GM19452 (cell line): ENCODE results near the gene CIITA.
"Not testable (repeated sequence)": the region's sequence is repeated elsewhere in the genome, so short reads cannot be mapped to it uniquely, and the experiment has no call there.

Experiments
- ATAC-seq: cut with Tn5 transposase; IDR thresholded peaks from one replicate; pipeline ENCODE4 v1.9.1; 2021; ENCODE audit not compliant: unreplicated experiment

The CIITA gene

GRCh38 chr16:10951026-10951425 is 74.0 kb downstream of the CIITA start:
- no peak for ATAC-seq

DNA sequence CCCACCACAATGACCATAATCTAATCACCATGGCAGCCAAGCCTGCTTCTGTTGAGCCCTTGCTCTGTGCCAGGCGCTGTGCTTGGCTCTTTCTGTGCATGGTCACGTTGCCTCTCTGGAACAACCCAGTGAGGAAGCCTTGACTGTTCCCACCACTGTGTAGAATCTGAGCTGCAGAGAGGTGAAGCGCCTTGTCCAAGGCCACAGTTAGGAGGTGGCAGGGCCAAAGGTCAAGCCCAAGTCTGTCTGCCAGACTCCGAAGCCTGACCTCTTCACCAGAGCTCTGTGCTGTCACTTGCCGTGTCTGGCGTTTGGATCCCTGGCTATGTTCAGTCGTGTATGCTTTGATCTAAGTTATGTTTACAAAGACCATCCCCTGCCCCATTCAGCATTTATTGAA is 77.9 kb downstream of the CIITA start:
- no peak for ATAC-seq

DNA sequence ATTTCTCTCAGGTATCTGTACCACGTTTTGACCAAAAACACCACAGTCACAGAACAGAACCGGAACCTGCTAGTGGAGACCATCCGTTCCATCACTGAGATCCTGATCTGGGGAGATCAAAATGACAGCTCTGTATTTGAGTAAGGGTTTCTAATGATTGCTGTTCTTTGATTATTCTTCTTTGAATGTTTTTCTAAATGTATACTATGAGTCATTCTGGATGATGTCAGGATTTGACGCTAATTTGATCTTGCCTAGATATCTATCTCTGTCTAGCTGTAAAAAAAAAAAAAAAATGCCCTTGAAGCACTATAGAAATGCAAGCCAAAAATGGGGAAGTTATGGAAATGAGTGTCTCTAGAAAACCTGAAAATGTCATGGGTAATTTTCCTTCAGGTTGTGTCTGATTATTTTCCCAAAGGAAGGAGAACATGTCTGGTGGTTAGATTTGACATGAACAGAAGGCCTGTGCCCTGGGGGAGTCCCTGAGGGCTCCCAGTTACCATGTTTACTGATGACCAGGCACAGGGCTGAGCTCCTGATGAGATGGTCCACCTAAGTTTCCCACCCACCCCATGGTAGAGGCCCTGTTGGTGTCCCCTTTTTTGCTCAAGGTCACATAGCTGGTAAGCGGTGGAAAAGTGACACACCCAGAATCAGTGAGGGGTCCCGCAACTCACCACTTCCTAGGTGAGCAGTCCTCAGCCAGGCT is 80.9 kb downstream of the CIITA start:
- no peak for ATAC-seq

GRCh38 chr16:10959161-10959560 is 82.2 kb downstream of the CIITA start:
- no peak for ATAC-seq

- no peak for ATAC-seq
These were observed 84.2 kb downstream of the CIITA start for GRCh38 chr16:10961231-10961630.

GRCh38 chr16:10964039-10964890 is 87.3 kb downstream of the CIITA start:
- no peak for ATAC-seq

DNA sequence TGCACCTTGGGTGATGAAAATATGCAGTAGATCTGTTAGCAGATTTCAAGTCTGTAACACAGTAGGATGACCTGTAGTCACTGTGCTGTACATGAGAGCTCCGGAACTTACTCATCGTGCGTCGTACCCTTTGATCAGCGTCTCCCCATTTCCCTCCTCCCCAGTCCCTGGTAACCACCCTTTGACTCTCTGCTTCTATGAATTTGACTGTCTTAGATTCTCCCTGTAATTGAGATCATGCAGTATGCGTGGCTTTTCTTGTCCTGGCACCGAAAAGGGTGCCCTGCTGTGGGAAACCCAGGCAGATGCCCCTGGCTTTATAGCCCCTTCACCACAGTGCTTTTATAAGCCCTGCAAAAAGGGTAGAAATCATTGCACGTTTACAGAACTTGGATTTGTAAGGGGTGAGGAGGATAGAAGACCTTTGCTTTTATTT is 87.9 kb downstream of the CIITA start:
- peak; percentile 57 for ATAC-seq

DNA sequence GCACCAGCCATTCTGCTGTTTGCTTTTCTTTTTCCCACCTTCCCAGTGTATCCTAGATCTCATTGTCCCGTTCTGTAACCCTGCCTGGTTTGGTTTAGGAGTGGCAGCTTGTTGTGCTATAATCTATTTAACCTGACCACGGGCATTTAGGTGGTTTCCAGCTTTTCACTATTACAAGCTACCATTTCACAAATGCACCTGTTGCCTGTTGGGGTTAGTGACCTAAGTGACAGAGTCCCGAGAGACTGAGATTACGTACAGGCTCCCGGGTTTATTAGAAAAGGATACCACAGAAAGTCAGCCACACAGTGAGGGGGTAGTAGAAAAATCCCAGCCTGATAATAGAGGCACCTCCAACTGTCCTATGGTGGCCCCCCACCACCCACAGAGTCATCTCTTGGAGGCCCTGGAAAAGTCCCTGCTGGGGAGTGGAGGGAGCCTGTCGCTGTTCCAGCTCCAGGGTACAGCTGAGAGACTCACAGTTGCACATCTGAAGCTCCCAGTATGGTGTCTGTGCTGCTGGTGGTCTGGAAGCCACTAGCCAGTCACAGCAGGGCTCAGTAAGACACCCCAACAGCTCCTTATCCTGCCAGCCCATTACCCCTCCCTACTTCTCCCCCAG is 88.5 kb downstream of the CIITA start:
- ATAC-seq = peak; percentile 67

- ATAC-seq = no peak
These were observed 89.1 kb downstream of the CIITA start for GRCh38 chr16:10966129-10966528.

DNA sequence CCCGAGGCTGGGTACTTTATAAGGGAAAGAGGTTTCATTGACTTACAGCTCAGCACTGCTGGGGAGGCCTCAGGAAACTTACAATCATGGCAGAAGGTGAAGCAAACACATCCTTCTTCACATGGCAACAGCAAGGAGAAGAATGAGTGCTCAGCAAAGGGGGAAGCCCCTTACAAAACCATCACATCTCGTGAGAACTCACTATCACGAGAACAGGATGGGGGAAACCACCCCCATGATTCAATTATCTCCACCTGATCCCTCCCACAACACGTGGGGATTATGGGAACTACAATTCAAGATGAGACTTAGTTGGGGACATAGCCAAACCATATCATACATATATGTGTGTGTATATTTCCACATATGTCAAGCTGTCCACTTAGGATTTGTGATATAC is 89.6 kb downstream of the CIITA start:
- ATAC-seq = not testable (repeated sequence)

- no peak for ATAC-seq
These were observed 91.0 kb downstream of the CIITA start for GRCh38 chr16:10967986-10968385.

DNA sequence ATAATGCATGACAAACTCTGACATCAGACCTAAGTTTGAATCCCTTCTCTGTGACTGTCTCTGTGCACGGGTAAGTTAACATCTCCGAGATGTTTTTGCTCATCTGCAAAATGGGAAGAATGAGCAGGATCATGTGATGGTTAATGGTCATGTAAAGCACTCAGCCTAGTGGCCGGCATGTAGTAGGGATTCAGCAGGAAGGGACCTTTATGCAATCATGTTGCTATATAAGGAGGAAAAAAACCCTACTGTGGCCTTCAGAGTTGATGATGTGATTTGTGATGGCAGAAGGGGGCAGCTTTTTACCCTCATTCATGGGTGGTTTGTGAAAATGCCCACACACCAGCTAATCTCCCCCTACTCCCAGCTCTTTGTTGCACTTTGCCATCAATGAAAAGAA is 91.5 kb downstream of the CIITA start:
- ATAC-seq = no peak

- ATAC-seq = no peak
These were observed 92.6 kb downstream of the CIITA start for GRCh38 chr16:10969615-10970014.

GRCh38 chr16:10970065-10970464 is 93.1 kb downstream of the CIITA start:
- no peak for ATAC-seq

DNA sequence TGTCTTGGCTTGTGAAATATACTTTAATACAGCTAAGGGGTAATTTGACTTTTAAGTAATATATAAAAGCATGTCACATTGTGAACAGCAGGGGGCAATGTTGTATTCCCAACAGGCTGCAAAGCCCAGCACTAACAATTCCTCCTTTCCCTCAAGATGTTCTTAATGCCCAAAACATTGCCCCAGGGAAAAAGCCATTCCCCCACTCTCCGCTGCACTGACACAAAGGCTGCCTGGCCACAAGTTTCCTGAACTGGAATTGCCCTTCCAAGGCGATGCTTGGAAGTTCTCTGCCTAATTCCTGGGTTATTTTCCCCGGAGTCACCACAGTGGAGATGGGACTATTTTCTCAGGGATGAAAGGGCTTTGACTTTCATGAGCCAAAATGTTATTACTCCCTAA is 94.6 kb downstream of the CIITA start:
- no peak for ATAC-seq

- no peak for ATAC-seq
These were observed 95.3 kb downstream of the CIITA start for GRCh38 chr16:10972108-10972818.

GRCh38 chr16:10972819-10973464 is 95.9 kb downstream of the CIITA start:
- ATAC-seq = no peak

DNA sequence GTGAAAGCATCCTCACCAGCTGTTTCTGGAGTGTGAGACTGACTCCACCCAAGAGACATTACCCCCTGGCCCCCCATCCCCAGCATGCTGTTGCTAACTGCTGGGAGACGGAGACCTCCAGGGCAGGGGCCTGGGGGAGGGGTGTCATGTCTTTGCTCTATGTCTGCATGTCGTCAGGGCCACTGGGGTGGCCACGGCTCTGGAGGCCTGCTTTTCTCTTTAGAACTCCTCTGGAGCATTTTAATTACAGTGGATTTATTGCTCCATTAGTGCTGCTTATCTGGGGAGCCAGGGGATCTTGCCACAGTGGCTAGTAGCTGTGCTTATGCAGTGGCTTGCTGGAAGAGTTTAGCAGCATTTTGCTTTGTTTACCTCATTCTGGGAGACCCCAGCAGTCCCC is 99.6 kb downstream of the CIITA start:
- no peak for ATAC-seq

DNA sequence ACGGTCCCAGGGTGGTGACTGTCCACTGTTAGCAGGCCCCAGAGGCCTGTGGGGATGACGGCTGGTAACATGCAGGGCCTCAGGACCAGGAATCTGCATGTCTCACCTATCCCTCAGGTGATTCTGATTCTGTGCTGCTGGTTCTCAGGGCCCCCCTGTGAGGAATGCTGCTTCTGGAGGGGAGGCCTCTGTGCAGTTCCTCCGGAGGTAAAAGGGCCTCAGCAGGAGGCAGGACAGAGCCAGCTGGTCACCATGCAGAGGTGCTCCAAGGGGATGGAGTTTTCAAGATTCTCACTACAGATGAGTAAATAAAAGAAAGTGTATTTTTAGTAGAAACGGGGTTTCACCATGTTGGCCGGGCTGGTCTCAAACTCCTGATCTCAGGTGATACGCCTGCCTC is 101.1 kb downstream of the CIITA start:
- ATAC-seq = no peak

GRCh38 chr16:10978871-10979446 is 102.0 kb downstream of the CIITA start:
- ATAC-seq = no peak
